OCI-LY7 (cell line): Measurements from ENCODE around the gene KDM2B.

Experiments used
- CTCF ChIP-seq: fragments of 200-600 bp; sonication (generic); conservative IDR thresholded peaks from 2 replicates; pipeline ENCODE4 v1.5.1; 2014; ENCODE audit warnings: mild to moderate bottlenecking, antibody characterized with exemption, low read length, moderate library complexity, mixed read lengths
- EZH2phosphoT487 ChIP-seq: fragments of 200-600 bp; sonication (generic); IDR thresholded peaks from 2 replicates; pipeline ENCODE4 v1.6.1; 2018; ENCODE audit warnings: low read depth, borderline replicate concordance, mild to moderate bottlenecking, mixed run types, antibody characterized with exemption, low read length, moderate library complexity, mixed read lengths

GRCh38 chr12:121560392-121561008, 20.3 kb downstream of the KDM2B start:
- TF ChIP-seq CTCF (no peak), EZH2phosphoT487 (no peak)
